OCI-LY1 (cell line): ENCODE data around the gene KRT78.

Experiments
- H2AFZ ChIP-seq: fragments of 200-600 bp; sonication (generic), shearing (Covaris generic); 2 replicates; pipeline ENCODE4 v1.6.0; 2014; ENCODE audit warnings: antibody characterized with exemption, mild to moderate bottlenecking, low read length
- H3F3A ChIP-seq: fragments of 200-600 bp; sonication (generic), shearing (Covaris generic); 2 replicates; pipeline ENCODE4 v1.6.0; 2014; ENCODE audit warnings: mild to moderate bottlenecking, antibody characterized with exemption, low read length, moderate library complexity; ENCODE audit not compliant: insufficient read depth
- H3K27ac ChIP-seq: fragments of 200-600 bp; sonication (generic); 2 replicates; pipeline ENCODE4 v1.5.1; 2014; ENCODE audit warnings: low read length, mixed run types, mild to moderate bottlenecking, low read depth; ENCODE audit not compliant: poor library complexity, severe bottlenecking
- H3K27me3 ChIP-seq: fragments of 200-600 bp; sonication (generic); 2 replicates; pipeline ENCODE4 v1.6.0; 2014; ENCODE audit warnings: antibody characterized with exemption, mild to moderate bottlenecking, low read length, moderate library complexity; ENCODE audit not compliant: insufficient read depth
- H3K36me3 ChIP-seq: fragments of 200-600 bp; sonication (generic); 2 replicates; pipeline ENCODE4 v1.6.1; 2014; ENCODE audit warnings: mild to moderate bottlenecking, antibody characterized with exemption, low read length, moderate library complexity, mixed read lengths; ENCODE audit not compliant: insufficient read depth
- H3K4me1 ChIP-seq: fragments of 200-600 bp; sonication (generic); 2 replicates; pipeline ENCODE4 v1.5.1; 2014; ENCODE audit warnings: mild to moderate bottlenecking, low read length, moderate library complexity; ENCODE audit not compliant: insufficient read depth, severe bottlenecking
- H3K4me2 ChIP-seq: fragments of 200-600 bp; sonication (generic), shearing (Covaris generic); 2 replicates; pipeline ENCODE4 v1.6.1; 2014; ENCODE audit warnings: low read length
- H3K4me3 ChIP-seq: fragments of 200-600 bp; sonication (generic); 2 replicates; pipeline ENCODE4 v1.5.1; 2014; ENCODE audit warnings: low read length, low read depth, mild to moderate bottlenecking, mixed read lengths; ENCODE audit not compliant: poor library complexity, severe bottlenecking
- H3K79me2 ChIP-seq: fragments of 200-600 bp; shearing (Covaris generic); 2 replicates; pipeline ENCODE4 v1.6.1; 2016; ENCODE audit warnings: mixed run types, low read length, mixed read lengths; ENCODE audit not compliant: insufficient read depth
- H3K9ac ChIP-seq: fragments of 200-600 bp; sonication (generic), shearing (Covaris generic); 2 replicates; pipeline ENCODE4 v1.6.1; 2014; ENCODE audit warnings: mild to moderate bottlenecking, low read length, mixed read lengths
- H3K9me2 ChIP-seq: fragments of 200-600 bp; sonication (generic), shearing (Covaris generic); 2 replicates; pipeline ENCODE4 v1.6.1; 2014; ENCODE audit warnings: low read depth, mild to moderate bottlenecking, low read length, mixed read lengths
- H3K9me3 ChIP-seq: fragments of 200-600 bp; shearing (Covaris generic); 2 replicates; pipeline ENCODE4 v1.6.1; 2014; ENCODE audit warnings: low read length, mixed read lengths
- H4K20me1 ChIP-seq: fragments of 200-600 bp; sonication (generic), shearing (Covaris generic); 2 replicates; pipeline ENCODE4 v1.6.0; 2016; ENCODE audit warnings: mild to moderate bottlenecking, low read length; ENCODE audit not compliant: insufficient read depth
- CTCF ChIP-seq: fragments of 200-600 bp; sonication (generic), shearing (Covaris generic); IDR thresholded peaks from 2 replicates; pipeline ENCODE4 v1.5.1; 2017; ENCODE audit warnings: mild to moderate bottlenecking, antibody characterized with exemption, low read length, moderate library complexity, mixed read lengths
- EZH2 ChIP-seq: fragments of 200-600 bp; sonication (generic), shearing (Covaris generic); IDR thresholded peaks from 2 replicates; pipeline ENCODE4 v1.8.0; 2017; ENCODE audit warnings: borderline replicate concordance, mixed run types, mild to moderate bottlenecking, antibody characterized with exemption, low read length, moderate library complexity, mixed read lengths

Gene KRT78

GRCh38 chr12:52844386-52844785 is 4.4 kb downstream of the KRT78 start:
- H3K4me3 ChIP-seq = no peak overlapping the region
- H3K4me1 ChIP-seq = no peaks in the 10 kb centered on the region
- H2AFZ ChIP-seq = no peak overlapping the region
- H3K9ac ChIP-seq = no peak overlapping the region
- H3K79me2 ChIP-seq = no peaks in the 10 kb centered on the region
- TF ChIP-seq EZH2 (no peak), CTCF (no peak)
- H3K27me3 ChIP-seq = no peaks in the 10 kb centered on the region
- no peaks in the 10 kb centered on the region for H3K36me3 ChIP-seq
- no peak overlapping the region for H3K4me2 ChIP-seq
- H3K9me2 ChIP-seq = no peaks in the 10 kb centered on the region
- H3F3A ChIP-seq = no peaks in the 10 kb centered on the region
- H3K9me3 ChIP-seq = no peaks in the 10 kb centered on the region
- H3K27ac ChIP-seq = no peak overlapping the region
- H4K20me1 ChIP-seq = no peaks in the 10 kb centered on the region

- Histone ChIP-seq H3F3A (no peaks in the 10 kb centered on the region), H3K9me3 (no peaks in the 10 kb centered on the region), H3K9me2 (no peaks in the 10 kb centered on the region), H3K27me3 (peaks cover 5% of the 10 kb centered on the region; the same call in 1 of the 2 replicates), H3K4me3 (no peak overlapping the region), H2AFZ (no peak overlapping the region), H3K9ac (no peak overlapping the region), H3K4me2 (no peak overlapping the region), H3K79me2 (no peaks in the 10 kb centered on the region), H3K4me1 (no peaks in the 10 kb centered on the region), H4K20me1 (no peaks in the 10 kb centered on the region), H3K27ac (no peak overlapping the region), H3K36me3 (no peaks in the 10 kb centered on the region)
- TF ChIP-seq CTCF (no peak), EZH2 (no peak)
Observed at GRCh38 chr12:52839436-52840105, 9.2 kb downstream of the KRT78 start.

- H3K4me3 ChIP-seq = no peak overlapping the region
- no peaks in the 10 kb centered on the region for H4K20me1 ChIP-seq
- H3K9ac ChIP-seq = no peak overlapping the region
- H2AFZ ChIP-seq = no peak overlapping the region
- H3K9me2 ChIP-seq = no peaks in the 10 kb centered on the region
- no peaks in the 10 kb centered on the region for H3K79me2 ChIP-seq
- H3K36me3 ChIP-seq = no peaks in the 10 kb centered on the region
- no peak for TF ChIP-seq CTCF
- no peak for TF ChIP-seq EZH2
- no peak overlapping the region for H3K4me2 ChIP-seq
- H3K27me3 ChIP-seq = peaks cover 5% of the 10 kb centered on the region; the same call in 1 of the 2 replicates
- no peaks in the 10 kb centered on the region for H3K9me3 ChIP-seq
- no peak overlapping the region for H3K27ac ChIP-seq
- H3F3A ChIP-seq = no peaks in the 10 kb centered on the region
- H3K4me1 ChIP-seq = no peaks in the 10 kb centered on the region
Observed at GRCh38 chr12:52838609-52839435, 10.0 kb downstream of the KRT78 start.
